H9 (cell line): ENCODE results near the gene LPXN. TPM values are rescaled to one million over a fixed set of nuclear protein-coding genes. Genes with fewer than 3 reads are reported as not detected.

Experiments used
- DNase-seq: peaks from one replicate; pipeline ENCODE4 v3.0.0-alpha.2; 2017
- H2AFZ ChIP-seq: one replicate; pipeline ENCODE4 v1.6.1; 2013; ENCODE audit warnings: mild to moderate bottlenecking, low read length, control low read depth, moderate library complexity
- H2AK5ac ChIP-seq: 2 replicates; pipeline ENCODE4 v1.6.1; 2013; ENCODE audit warnings: low read length, control low read depth, mixed read lengths; ENCODE audit not compliant: insufficient read length
- H2BK120ac ChIP-seq: one replicate; pipeline ENCODE4 v1.6.1; 2013; ENCODE audit warnings: low read depth, mild to moderate bottlenecking, low read length, control low read depth, inconsistent platforms; ENCODE audit not compliant: poor library complexity, severe bottlenecking
- H2BK12ac ChIP-seq: 2 replicates; pipeline ENCODE4 v1.6.1; 2013; ENCODE audit warnings: low read length, control low read depth, mixed read lengths, low read depth; ENCODE audit not compliant: insufficient read length
- H2BK15ac ChIP-seq: 2 replicates; pipeline ENCODE4 v1.6.1; 2013; ENCODE audit warnings: low read depth, low read length, control low read depth
- H2BK20ac ChIP-seq: one replicate; pipeline ENCODE4 v1.6.1; 2013; ENCODE audit warnings: low read depth, mild to moderate bottlenecking, low read length, control low read depth, inconsistent platforms; ENCODE audit not compliant: poor library complexity, severe bottlenecking
- H2BK5ac ChIP-seq: 2 replicates; pipeline ENCODE4 v1.6.1; 2013; ENCODE audit warnings: low read length, control low read depth, mixed read lengths; ENCODE audit not compliant: insufficient read length
- H3K14ac ChIP-seq: 2 replicates; pipeline ENCODE4 v1.6.1; 2013; ENCODE audit warnings: low read length, control low read depth; ENCODE audit not compliant: insufficient read depth
- H3K18ac ChIP-seq: 2 replicates; pipeline ENCODE4 v1.6.1; 2013; ENCODE audit warnings: low read depth, mild to moderate bottlenecking, mixed read lengths, low read length, control low read depth; ENCODE audit not compliant: insufficient read length
- H3K23ac ChIP-seq: 2 replicates; pipeline ENCODE4 v1.6.1; 2013; ENCODE audit warnings: low read length, control low read depth, mixed read lengths, low read depth; ENCODE audit not compliant: insufficient read length
- H3K23me2 ChIP-seq: 2 replicates; pipeline ENCODE4 v1.6.1; 2013; ENCODE audit warnings: low read depth, mild to moderate bottlenecking, mixed read lengths, low read length, control low read depth; ENCODE audit not compliant: insufficient read length, poor library complexity, severe bottlenecking
- H3K27ac ChIP-seq: 2 replicates; pipeline ENCODE4 v1.5.1; 2013; ENCODE audit warnings: low read length, control low read depth, mixed read lengths, low read depth; ENCODE audit not compliant: insufficient read length
- H3K27me3 ChIP-seq: 2 replicates; pipeline ENCODE4 v1.6.1; 2013; ENCODE audit warnings: low read length, control low read depth, inconsistent platforms; ENCODE audit not compliant: insufficient read depth
- H3K4ac ChIP-seq: 2 replicates; pipeline ENCODE4 v1.6.1; 2013; ENCODE audit warnings: low read depth, mild to moderate bottlenecking, control low read depth, inconsistent platforms, low read length, moderate library complexity
- H3K4me1 ChIP-seq: 2 replicates; pipeline ENCODE4 v1.6.1; 2013; ENCODE audit warnings: low read length, control low read depth, inconsistent platforms; ENCODE audit not compliant: insufficient read depth
- H3K4me2 ChIP-seq: 2 replicates; pipeline ENCODE4 v1.6.1; 2013; ENCODE audit warnings: low read length, control low read depth, mixed read lengths; ENCODE audit not compliant: insufficient read length, insufficient read depth
- H3K56ac ChIP-seq: 2 replicates; pipeline ENCODE4 v1.6.1; 2013; ENCODE audit warnings: low read depth, mild to moderate bottlenecking, mixed read lengths, low read length, control low read depth; ENCODE audit not compliant: insufficient read length
- H3K79me1 ChIP-seq: 2 replicates; pipeline ENCODE4 v1.6.1; 2013; ENCODE audit warnings: low read depth, mild to moderate bottlenecking, moderate library complexity, low read length, control low read depth, inconsistent platforms; ENCODE audit not compliant: insufficient read depth, poor library complexity, severe bottlenecking
- H3K79me2 ChIP-seq: 2 replicates; pipeline ENCODE4 v1.6.1; 2013; ENCODE audit warnings: low read length, control low read depth, inconsistent platforms; ENCODE audit not compliant: insufficient read depth
- H3K9ac ChIP-seq: 2 replicates; pipeline ENCODE4 v1.6.1; 2013; ENCODE audit warnings: low read length, control low read depth, mixed read lengths; ENCODE audit not compliant: insufficient read length; ENCODE audit errors: extremely low read depth
- H3K9me3 ChIP-seq: one replicate; pipeline ENCODE4 v1.6.1; 2013; ENCODE audit warnings: low read depth, low read length, inconsistent platforms; ENCODE audit not compliant: control insufficient read depth
- H3T11ph ChIP-seq: one replicate; pipeline ENCODE4 v1.6.1; 2013; ENCODE audit warnings: mild to moderate bottlenecking, low read length, control low read depth, inconsistent platforms
- H4K20me1 ChIP-seq: one replicate; pipeline ENCODE4 v1.6.1; 2013; ENCODE audit not compliant: control insufficient read depth, insufficient read length, insufficient read depth
- H4K5ac ChIP-seq: 2 replicates; pipeline ENCODE4 v1.6.1; 2013; ENCODE audit warnings: low read depth, mild to moderate bottlenecking, mixed read lengths, low read length, control low read depth; ENCODE audit not compliant: insufficient read length
- H4K8ac ChIP-seq: replicated peaks from 2 replicates; pipeline ENCODE4 v1.6.1; 2013; ENCODE audit warnings: low read length, control low read depth, mixed read lengths, low read depth; ENCODE audit not compliant: insufficient read length
- H4K91ac ChIP-seq: 2 replicates; pipeline ENCODE4 v1.6.1; 2013; ENCODE audit warnings: low read depth, mild to moderate bottlenecking, moderate library complexity, mixed read lengths, low read length, control low read depth; ENCODE audit not compliant: insufficient read length
- H3K27ac Mint-ChIP-seq, 3 experiments: 2 replicates in 2 of 3; 3 replicates in 1 of 3; pipeline ENCODE4 v1.8.0; 2020 to 2021; ENCODE audit warnings: mixed read lengths in 3 of 3, mild to moderate bottlenecking in 1 of 3, moderate library complexity in 1 of 3
- H3K27me3 Mint-ChIP-seq: 2 replicates; pipeline ENCODE4 v1.8.0; 2021; ENCODE audit warnings: low read depth, mild to moderate bottlenecking, moderate library complexity, mixed read lengths
- H3K36me3 Mint-ChIP-seq, 3 experiments: 2 replicates in 2 of 3; 3 replicates in 1 of 3; pipeline ENCODE4 v1.8.0; 2020 to 2021; ENCODE audit warnings: low read depth in 3 of 3, mixed read lengths in 3 of 3; ENCODE audit not compliant: insufficient read depth in 1 of 3
- H3K4me1 Mint-ChIP-seq, 2 experiments: 2 replicates each; pipeline ENCODE4 v1.8.0; 2020; ENCODE audit warnings: mixed read lengths in 2 of 2
- H3K4me3 Mint-ChIP-seq, 2 experiments: 2 replicates in 1 of 2; 3 replicates in 1 of 2; pipeline ENCODE4 v1.8.0; 2020 to 2021; ENCODE audit warnings: mild to moderate bottlenecking in 2 of 2, mixed read lengths in 2 of 2, moderate library complexity in 1 of 2
- H3K9me3 Mint-ChIP-seq, 2 experiments: 2 replicates in 1 of 2; 3 replicates in 1 of 2; pipeline ENCODE4 v1.8.0; 2020; ENCODE audit warnings: mild to moderate bottlenecking in 2 of 2, mixed read lengths in 2 of 2, moderate library complexity in 1 of 2
- CTCF ChIP-seq: fragments of 200-600 bp; sonication (generic); conservative IDR thresholded peaks from 3 replicates; pipeline ENCODE4 v1.8.0; 2021; ENCODE audit warnings: antibody characterized with exemption, mild to moderate bottlenecking
- WGBS: extraction: QIAGEN DNeasy Blood & Tissue Kit; methylation state at CpG from one replicate; pipeline ENCODE4 v1.1.7; 2013; ENCODE audit warnings: missing lambda C conversion rate, low lambda C conversion rate, mixed read lengths; ENCODE audit not compliant: insufficient read length; ENCODE audit errors: extremely low coverage; 5-methylcytosine and 5-hydroxymethylcytosine counted together
- total RNA-seq: library from RNA; stranded (reverse); gene quantifications from 2 replicates; pipeline ENCODE4 v1.2.1, GENCODE V29; 2021

The LPXN gene
- total RNA-seq, 1 experiment from 2014 or later, result 1.4 TPM

GRCh38 chr11:58507355-58507754 lies 68.3 kb downstream of the LPXN start:
- no peak overlapping the region for H2BK12ac ChIP-seq
- no peak for DNase-seq
- no peak overlapping the region for H2AFZ ChIP-seq
- H3K9me3 ChIP-seq, result no peaks in the 10 kb centered on the region
- no peaks in the 10 kb centered on the region for H4K20me1 ChIP-seq
- no peak overlapping the region for H3K56ac ChIP-seq
- no peak overlapping the region for H3T11ph ChIP-seq
- TF ChIP-seq CTCF, result no peak
- Mint-ChIP-seq H3K4me1 (peaks cover 0 to 4% of the 10 kb centered on the region in 2 experiments; a peak in 1 of 4 replicates), H3K36me3 (no peaks in the 10 kb centered on the region; a peak in 1 of 7 replicates), H3K27ac (peak overlapping the region in 1 of 3 experiments; percentile 5; a peak in 1 of 7 replicates), H3K9me3 (no peaks in the 10 kb centered on the region), H3K4me3 (no peak overlapping the region), H3K27me3 (no peaks in the 10 kb centered on the region)
- H3K14ac ChIP-seq, result no peak overlapping the region
- H2BK20ac ChIP-seq, result no peak overlapping the region
- H3K79me2 ChIP-seq, result no peaks in the 10 kb centered on the region
- H3K9ac ChIP-seq, result no peak overlapping the region
- H4K5ac ChIP-seq, result no peak overlapping the region
- H3K4me2 ChIP-seq, result no peak overlapping the region
- no peak overlapping the region for H3K27ac ChIP-seq
- no peak overlapping the region for H3K4ac ChIP-seq
- H3K23ac ChIP-seq, result no peak overlapping the region
- H3K79me1 ChIP-seq, result no peaks in the 10 kb centered on the region
- no peak overlapping the region for H2BK120ac ChIP-seq
- no peak overlapping the region for H3K18ac ChIP-seq
- no CpG with 5 or more reads among the region's 4 CpGs for WGBS
- no peak overlapping the region for H2BK5ac ChIP-seq
- no peak overlapping the region for H2BK15ac ChIP-seq
- H2AK5ac ChIP-seq, result no peak overlapping the region
- no peaks in the 10 kb centered on the region for H3K23me2 ChIP-seq
- no peaks in the 10 kb centered on the region; the same call in 1 of the 2 replicates for H3K4me1 ChIP-seq
- no peak overlapping the region for H4K8ac ChIP-seq
- no peaks in the 10 kb centered on the region for H3K27me3 ChIP-seq
- no peak overlapping the region for H4K91ac ChIP-seq
